K562 (cell line): ENCODE measurements around the gene MGAT4D. TPM values are rescaled to one million over a fixed set of nuclear protein-coding genes. Genes with fewer than 3 reads are reported as not detected.
A peak's percentile ranks its signal among the peaks of the same experiment; 100 is the strongest.

ENCODE experiments used
- ATAC-seq: fragments of 200-7000 bp; cut with Tn5 transposase; 3 replicates; pipeline ENCODE4 v1.9.1; 2020; ENCODE audit warnings: moderate library complexity
- BruUV-seq: library from RNA; stranded (reverse); fragments of 400-500 nt; replicated peaks from 2 replicates; lab custom pipeline; 2021; lab: Mats Ljungman, UMichigan
- CTCF ChIA-PET: fragments of 300-600 bp; formaldehyde crosslinking; extraction: SDS; loops from one replicate; lab custom pipeline; 2021; ENCODE audit warnings: low intra/inter-chr PET ratio; lab: Yijun Ruan, JAX
- POLR2A ChIA-PET: fragments of 300-600, 350-650 bp; sonication (Branson Sonifier 250); formaldehyde crosslinking; extraction: SDS; loops from one replicate; lab custom pipeline; 2021; ENCODE audit warnings: antibody characterized with exemption, inconsistent platforms; lab: Yijun Ruan, JAX
- DNase-seq, 4 experiments: peaks; one replicate each; pipeline versions ENCODE4 v3.0.0 to v3.0.0-alpha.2; 2011 to 2018; ENCODE audit warnings: low spot score in 3 of 4, mixed read lengths in 3 of 4; ENCODE audit errors: extremely low read depth in 1 of 4
- FAIRE-seq: peaks from 2 replicates; lab custom pipeline; 2011; peaks lifted over from hg19 to GRCh38; lab: Jason Lieb, UNC
- H2AFZ ChIP-seq: 2 replicates; pipeline ENCODE4 v1.6.0; 2011; ENCODE audit warnings: low read depth, low read length, control low read depth, inconsistent platforms
- H3K27ac ChIP-seq: fragments of 200-600 bp; 3 replicates; pipeline ENCODE4 v1.8.0; 2011; ENCODE audit warnings: low read depth, mild to moderate bottlenecking, control low read depth, inconsistent platforms, low read length, moderate library complexity, mixed read lengths; ENCODE audit errors: extremely low read depth
- H3K27me3 ChIP-seq, 2 experiments: fragments of 300-600 bp in 1 of 2; 2 replicates in 1 of 2; 3 replicates in 1 of 2; pipeline versions ENCODE4 v1.6.0 to v1.8.0; 2011; ENCODE audit warnings: inconsistent platforms in 2 of 2, low read length in 2 of 2, mild to moderate bottlenecking in 1 of 2, mixed read lengths in 1 of 2, moderate library complexity in 1 of 2; ENCODE audit not compliant: control insufficient read depth in 2 of 2, insufficient read depth in 2 of 2
- H3K36me3 ChIP-seq: fragments of 300-600 bp; 3 replicates; pipeline ENCODE4 v1.8.0; 2011; ENCODE audit warnings: mild to moderate bottlenecking, low read length, inconsistent platforms; ENCODE audit not compliant: control insufficient read depth, insufficient read depth
- H3K4me1 ChIP-seq, 2 experiments: fragments of 200-600 bp in 1 of 2; replicated peaks in 1 of 2; 2 replicates in 1 of 2; 3 replicates in 1 of 2; pipeline versions ENCODE4 v1.5.1 to v1.8.0; 2011; ENCODE audit warnings: inconsistent platforms in 2 of 2, low read length in 2 of 2, mild to moderate bottlenecking in 1 of 2, mixed read lengths in 1 of 2, moderate library complexity in 1 of 2; ENCODE audit not compliant: control insufficient read depth in 2 of 2, insufficient read depth in 2 of 2
- H3K4me2 ChIP-seq: 2 replicates; pipeline ENCODE4 v1.6.1; 2011; ENCODE audit warnings: low read length, control low read depth, inconsistent platforms, mixed read lengths; ENCODE audit not compliant: insufficient read depth
- H3K4me3 ChIP-seq: fragments of 200-600 bp; sonication (generic), shearing (Covaris generic); 2 replicates; pipeline ENCODE4 v1.5.1; 2016; ENCODE audit warnings: control low read depth, inconsistent platforms
- H3K79me2 ChIP-seq: fragments of 200-600 bp; 3 replicates; pipeline ENCODE4 v1.8.0; 2011; ENCODE audit warnings: low read length, inconsistent platforms; ENCODE audit not compliant: control insufficient read depth, insufficient read depth
- H3K9ac ChIP-seq, 2 experiments: 2 replicates each; pipeline versions ENCODE4 v1.6.0 to v1.6.1; 2011; ENCODE audit warnings: low read depth in 2 of 2, low read length in 2 of 2, control low read depth in 1 of 2, inconsistent platforms in 1 of 2, mild to moderate bottlenecking in 1 of 2, mixed read lengths in 1 of 2; ENCODE audit not compliant: insufficient read depth in 1 of 2
- H3K9me1 ChIP-seq: one replicate; pipeline ENCODE4 v1.6.0; 2011; ENCODE audit warnings: inconsistent platforms, mild to moderate bottlenecking, low read length, moderate library complexity; ENCODE audit not compliant: control insufficient read depth, insufficient read depth
- H3K9me3 ChIP-seq: replicated peaks from 2 replicates; pipeline ENCODE4 v1.5.1; 2011; ENCODE audit warnings: low read depth, low read length, inconsistent platforms; ENCODE audit not compliant: control insufficient read depth, insufficient read depth
- H4K20me1 ChIP-seq: replicated peaks from 2 replicates; pipeline ENCODE4 v1.6.1; 2011; ENCODE audit warnings: low read length, inconsistent platforms, mixed read lengths; ENCODE audit not compliant: control insufficient read depth, insufficient read depth
- CCNT2 ChIP-seq: IDR thresholded peaks from 2 replicates; pipeline ENCODE4 v1.6.1; 2011; ENCODE audit warnings: borderline replicate concordance, low read depth, mild to moderate bottlenecking, moderate library complexity, mixed read lengths, low read length; ENCODE audit not compliant: insufficient read length; ENCODE audit errors: extremely low read depth
- CTBP1 ChIP-seq: fragments of 450-650 bp; IDR thresholded peaks from 2 replicates; pipeline ENCODE4 v1.6.1; 2016; ENCODE audit warnings: borderline replicate concordance
- CXXC5 ChIP-seq: fragments of 250-450 bp; sonication (Bioruptor Pico); IDR thresholded peaks from 2 replicates; pipeline ENCODE4 v1.8.0; 2022; ENCODE audit warnings: inconsistent platforms, mild to moderate bottlenecking, moderate library complexity
- FOXP4 ChIP-seq: sonication (generic); formaldehyde crosslinking; IDR thresholded peaks from 2 replicates; pipeline ENCODE4 v1.8.0; 2022; ENCODE audit warnings: mild to moderate bottlenecking, missing genetic modification reagents, borderline replicate concordance
- HLTF ChIP-seq: fragments of 450-650 bp; IDR thresholded peaks from 2 replicates; pipeline ENCODE4 v1.6.1; 2016
- HMG20B ChIP-seq: fragments of 250-450 bp; sonication (Bioruptor Pico); IDR thresholded peaks from 2 replicates; pipeline ENCODE4 v1.5.0; 2021; ENCODE audit warnings: mild to moderate bottlenecking
- HMGXB4 ChIP-seq: sonication (generic); formaldehyde crosslinking; IDR thresholded peaks from 2 replicates; pipeline ENCODE4 v1.8.1; 2023; ENCODE audit warnings: mild to moderate bottlenecking, missing genetic modification reagents
- NRF1 ChIP-seq, 2 experiments: fragments of 450-650 bp; IDR thresholded peaks in 1 of 2; conservative IDR thresholded peaks in 1 of 2; 2 replicates each; pipeline ENCODE4 v1.6.1; 2014; ENCODE audit warnings: mild to moderate bottlenecking in 2 of 2
- POLR2B ChIP-seq: fragments of 450-650 bp; IDR thresholded peaks from 2 replicates; pipeline ENCODE4 v1.6.1; 2018; ENCODE audit warnings: low read depth; ENCODE audit not compliant: partially characterized antibody
- RBM14 ChIP-seq: fragments of 200-400 bp; formaldehyde crosslinking; IDR thresholded peaks from 2 replicates; pipeline ENCODE4 v1.6.1; 2018; ENCODE audit warnings: low read depth, mild to moderate bottlenecking, low read length, moderate library complexity, borderline replicate concordance; ENCODE audit not compliant: insufficient read depth
- SAFB ChIP-seq: fragments of 200-400 bp; formaldehyde crosslinking; IDR thresholded peaks from 2 replicates; pipeline ENCODE4 v1.6.1; 2017; ENCODE audit warnings: low read depth, low read length, borderline replicate concordance
- TCF15 ChIP-seq: fragments of 250-450 bp; sonication (Bioruptor Pico); IDR thresholded peaks from 2 replicates; pipeline ENCODE4 v1.8.0; 2022; ENCODE audit warnings: moderate library complexity, mild to moderate bottlenecking, inconsistent platforms
- UBTF ChIP-seq, 2 experiments: IDR thresholded peaks; 2 replicates each; pipeline ENCODE4 v1.6.1; 2012; ENCODE audit warnings: improper control_type of control experiment in 2 of 2, low read depth in 2 of 2, low read length in 2 of 2, borderline replicate concordance in 1 of 2
- WGBS: fragments of 100-300 bp; shearing (Covaris generic); methylation state at CpG from one replicate; pipeline ENCODE4 v1.1.6; 2016; ENCODE audit warnings: low coverage, mixed read lengths; ENCODE audit not compliant: insufficient coverage; ENCODE audit errors: missing lambda C conversion rate; 5-methylcytosine and 5-hydroxymethylcytosine counted together
- in situ Hi-C: fragments of 300-500 bp; cut with MboI; formaldehyde crosslinking; loops from 4 replicates; pipeline ENCODE4 v1.15.0; 2018; ENCODE audit warnings: inconsistent platforms, mixed read lengths
- intact Hi-C: fragments of 100-400 bp; cut with micrococcal nuclease; formaldehyde crosslinking; loops from 2 replicates; pipeline ENCODE4 v1.14.2; 2022
- polyA plus RNA-seq, 8 experiments: library from polyadenylated mRNA; depleted of rRNA in 4 of 8; stranded (reverse) in 5 of 8; unstranded in 3 of 8; fragments of >200 nt; fragmentation: Nextera tagmentation in 2 of 8; fragmentation: Illumina TruSeq in 1 of 8; extraction: Ambion mirVana in 2 of 8; extraction: Trizol in 1 of 8; gene quantifications; 2 replicates each; pipeline versions ENCODE4 v1.2.1 to v1.2.3, GENCODE V29; 2011 to 2014; ENCODE audit warnings: inconsistent platforms in 1 of 8, missing spikeins in 1 of 8
- total RNA-seq, 7 experiments: library from RNA; depleted of rRNA in 6 of 7; stranded (reverse); fragments of >200 nt in 6 of 7; fragmentation: Illumina TruSeq in 2 of 7; extraction: Trizol in 2 of 7; gene quantifications; 2 replicates each; pipeline versions ENCODE4 v1.2.1 to v1.2.3, GENCODE V29; 2011 to 2021; ENCODE audit warnings: low replicate concordance in 1 of 7

The MGAT4D gene
- total and polyA plus RNA-seq, 9 of the 15 experiments (the other 6 are each of a cell fraction or from before 2014, with no cell fraction given) = not detected

GRCh38 chr4:140427106-140427918 lies 70.8 kb downstream of the MGAT4D start, which contains the start of gene CLGN:
Gene CLGN (minus strand): TSS chr4:140427648. CDS start chr4:140413078, 14,570 bp downstream.
- Histone ChIP-seq H3K9me1 (no peaks in the 10 kb centered on the region), H3K36me3 (no peaks in the 10 kb centered on the region), H3K4me2 (peak within 1 kb of the TSS; percentile 92), H3K27me3 (no peaks in the 10 kb centered on the region), H3K4me3 (peak within 1 kb of the TSS; percentile 59), H3K79me2 (no peaks in the 10 kb centered on the region), H4K20me1 (no peaks in the 10 kb centered on the region), H3K4me1 (peaks cover 8 to 13% of the 10 kb centered on the region in 2 experiments; a peak in 4 of 5 replicates), H3K9ac (peak within 1 kb of the TSS; percentile 50 to 91), H3K9me3 (no peaks in the 10 kb centered on the region), H3K27ac (peak within 1 kb of the TSS; percentile 34; the same call in 2 of the 3 replicates), H2AFZ (peak within 1 kb of the TSS; percentile 97)
- whole genome bisulfite sequencing = 1% methylated on average over 58 of the region's 73 CpGs
- no peak for FAIRE-seq
- no TSS peak for BruUV-seq
- CTCF ChIA-PET = interaction anchor here (0.6 to 1.2 kb wide), 2 partner anchors 66 to 67 kb away, joined by 4 to 5 read pairs; no protein-coding TSS in a partner anchor
- in situ Hi-C loops = no loop called here
- POLR2A ChIA-PET = interaction anchor here (0.7 to 1.5 kb wide), 2 partner anchors 54 to 249 kb away, joined by 4 to 6 read pairs; partner anchors contain the start of gene SCOC
- intact Hi-C loops = loop anchor here (5.0 kb wide), 1 partner anchor 95 kb away; the partner anchor contains the start of gene ELMOD2
- DNase-seq = peak; percentile 49 to 86 (median 72)
- ATAC-seq = peak; percentile 97
- TF ChIP-seq FOXP4 (CRISPR knock-in tag) (no peak), HMGXB4 (CRISPR knock-in tag) (0 out of 2 replicates have a peak, but pooled peaks have one; percentile 35), POLR2B (peak; percentile 50), CXXC5 (CRISPR knock-in tag) (peak; percentile 81), NRF1 (conservative IDR thresholded peaks at IDR 0.05 in 1 of 2, IDR thresholded peaks at IDR 0.05 in 1 of 2) (peak; percentile 92 to 93), TCF15 (CRISPR knock-in tag) (no peak), UBTF (IDR thresholded peaks at IDR 0.05; ENCODE audit: borderline replicate concordance in 1 of 2, low read depth in 2 of 2, low read length in 2 of 2) (peak in 1 of 2 experiments; percentile 63; a peak in 1 of 4 replicates), RBM14 (no peak), SAFB (peak; percentile 11; the same call in 1 of the 2 replicates), CTBP1 (peak; percentile 90), HLTF (no peak), CCNT2 (peak; percentile 8), HMG20B (CRISPR knock-in tag) (0 out of 2 replicates have a peak, but pooled peaks have one; percentile 25)
